Adrenal gland (tissue), 5 donors: ENCODE measurements around the gene VWA2.

Source experiments
- POLR2A ChIP-seq, 2 donors: fragments of 450-650 bp; IDR thresholded peaks; one replicate each; pipeline ENCODE4 v1.6.1; 2017; ENCODE audit warnings: antibody characterized with exemption in 2 of 2, mild to moderate bottlenecking in 2 of 2, moderate library complexity in 1 of 2
- TF ChIP-seq, protein P1 (sequence below), 6 experiments: fragments of 450-650 bp in 4 of 6; fragments of 200-600 bp in 2 of 6; sonication (generic) in 1 of 6; IDR thresholded peaks; 1 replicate in 5 of 6; 2 replicates in 1 of 6; pipeline versions ENCODE4 v1.5.1 to v1.8.0; 2016 to 2021; ENCODE audit warnings: antibody characterized with exemption in 6 of 6, mild to moderate bottlenecking in 2 of 6, moderate library complexity in 1 of 6
- donor health status: DM: no; HTN: no; CAD: no.

DNA sequence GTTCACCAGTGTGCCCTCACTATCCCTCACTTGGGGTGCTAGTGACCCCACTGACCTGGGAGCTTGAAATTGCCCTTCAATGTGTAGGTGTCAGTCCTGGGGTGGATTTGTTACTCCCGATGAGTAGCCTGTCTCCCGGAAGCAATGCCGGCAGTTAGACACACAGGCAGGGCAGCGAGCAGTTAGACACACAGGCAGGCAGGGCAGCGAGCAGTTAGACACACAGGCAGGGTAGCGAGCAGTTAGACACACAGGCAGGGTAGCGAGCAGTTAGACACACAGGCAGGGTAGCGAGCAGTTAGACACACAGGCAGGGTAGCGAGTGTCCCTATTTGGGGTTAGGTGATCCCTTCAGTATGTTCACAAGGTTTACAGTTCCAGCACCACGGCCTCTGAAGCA, 44.0 kb downstream of the VWA2 start:
- TF ChIP-seq POLR2A (IDR thresholded peaks at IDR 0.05), result no peak
- TF ChIP-seq, protein P1, sequence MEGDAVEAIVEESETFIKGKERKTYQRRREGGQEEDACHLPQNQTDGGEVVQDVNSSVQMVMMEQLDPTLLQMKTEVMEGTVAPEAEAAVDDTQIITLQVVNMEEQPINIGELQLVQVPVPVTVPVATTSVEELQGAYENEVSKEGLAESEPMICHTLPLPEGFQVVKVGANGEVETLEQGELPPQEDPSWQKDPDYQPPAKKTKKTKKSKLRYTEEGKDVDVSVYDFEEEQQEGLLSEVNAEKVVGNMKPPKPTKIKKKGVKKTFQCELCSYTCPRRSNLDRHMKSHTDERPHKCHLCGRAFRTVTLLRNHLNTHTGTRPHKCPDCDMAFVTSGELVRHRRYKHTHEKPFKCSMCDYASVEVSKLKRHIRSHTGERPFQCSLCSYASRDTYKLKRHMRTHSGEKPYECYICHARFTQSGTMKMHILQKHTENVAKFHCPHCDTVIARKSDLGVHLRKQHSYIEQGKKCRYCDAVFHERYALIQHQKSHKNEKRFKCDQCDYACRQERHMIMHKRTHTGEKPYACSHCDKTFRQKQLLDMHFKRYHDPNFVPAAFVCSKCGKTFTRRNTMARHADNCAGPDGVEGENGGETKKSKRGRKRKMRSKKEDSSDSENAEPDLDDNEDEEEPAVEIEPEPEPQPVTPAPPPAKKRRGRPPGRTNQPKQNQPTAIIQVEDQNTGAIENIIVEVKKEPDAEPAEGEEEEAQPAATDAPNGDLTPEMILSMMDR (IDR thresholded peaks at IDR 0.05), result no peak
